ENCODE data around the gene EXPH5. TPM values are rescaled to one million over a fixed set of nuclear protein-coding genes. Genes with fewer than 3 reads are reported as not detected.
"Not testable (repeated sequence)": the region's sequence is repeated elsewhere in the genome, so short reads cannot be mapped to it uniquely, and the experiment has no call there.

EXPH5 gene, protein sequence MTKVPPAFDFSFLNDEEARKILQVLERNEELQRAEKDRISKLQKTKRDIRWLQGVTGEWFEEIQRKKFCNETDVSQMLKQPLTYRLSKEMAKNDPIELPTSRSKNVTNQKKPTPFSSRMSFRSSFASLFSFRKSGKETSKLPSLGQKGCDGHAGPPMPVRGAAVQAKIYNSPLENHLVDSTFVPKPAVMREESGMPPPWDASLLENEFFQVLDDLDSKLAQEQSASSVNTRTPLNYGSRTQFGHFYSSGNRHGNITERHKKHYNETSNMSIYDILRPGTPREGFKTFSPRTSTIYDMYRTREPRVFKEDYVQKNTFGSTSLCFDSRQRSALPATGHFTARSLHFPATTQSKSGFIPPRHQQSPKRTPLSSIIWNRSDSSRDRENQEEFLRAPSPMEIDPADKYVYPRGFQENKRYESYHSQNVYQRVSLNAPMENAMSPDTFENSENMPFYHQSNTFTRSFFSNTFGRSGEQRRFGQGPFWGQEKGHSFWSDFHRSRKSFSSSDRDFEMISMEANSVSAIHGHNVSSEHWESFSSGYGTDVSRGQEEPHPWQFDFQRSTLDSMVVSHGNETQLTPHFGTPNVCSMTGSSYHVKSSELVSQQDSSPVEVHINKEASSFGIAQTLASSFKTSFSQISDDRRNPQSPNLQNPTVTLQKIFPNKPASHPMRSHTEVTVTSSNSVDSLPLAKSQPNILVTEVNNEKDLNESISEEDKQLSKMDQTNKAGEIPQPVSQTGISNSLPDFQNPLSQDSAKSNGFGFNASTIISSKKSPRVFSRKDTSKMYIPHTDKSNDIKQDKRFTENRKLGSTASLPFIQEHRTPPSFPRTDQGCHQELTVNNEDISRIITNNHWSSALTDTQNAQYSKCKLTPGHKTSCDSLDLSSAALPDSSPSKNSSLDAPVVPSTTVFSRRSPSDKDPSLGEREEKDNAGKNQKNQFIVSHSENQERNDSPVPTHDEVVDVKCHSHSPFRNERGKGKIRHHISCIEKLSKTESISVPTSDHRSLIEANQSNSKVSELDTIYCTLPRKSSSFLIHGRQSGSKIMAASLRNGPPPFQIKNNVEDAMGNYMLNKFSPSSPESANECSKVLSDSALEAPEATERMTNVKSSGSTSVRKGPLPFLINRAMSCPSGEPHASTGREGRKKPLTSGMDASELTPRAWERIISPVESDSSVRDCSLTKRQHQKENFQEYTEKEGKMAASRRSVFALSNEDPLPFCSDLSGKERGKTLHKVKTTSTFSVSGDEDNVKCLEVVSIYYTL (N-terminal part only)
- polyA plus RNA-seq: 1.1 TPM
- long read RNA-seq, donor 1: 0 reads
- long read RNA-seq, donor 2: 0 reads
- long read RNA-seq, donor 3: 0 reads
- long read RNA-seq, donor 4: 0 reads
- long read RNA-seq, donor 5: 0 reads
- long read RNA-seq, donor 6: 0 reads
- long read RNA-seq, donor 7: 0 reads
- long read RNA-seq, donor 8, full-length matches to known transcripts: 1 of 1 reads
- long read RNA-seq, donor 8, partial matches to known transcripts: 0 of 1 reads
- long read RNA-seq, donor 8, other reads (novel, unspliced or antisense): 0 of 1 reads
- long read RNA-seq, donor 9: 0 reads
- long read RNA-seq, donor 10: 0 reads
- long read RNA-seq, donor 11, full-length matches to known transcripts: 1 of 1 reads
- long read RNA-seq, donor 11, partial matches to known transcripts: 0 of 1 reads
- long read RNA-seq, donor 11, other reads (novel, unspliced or antisense): 0 of 1 reads

DNA sequence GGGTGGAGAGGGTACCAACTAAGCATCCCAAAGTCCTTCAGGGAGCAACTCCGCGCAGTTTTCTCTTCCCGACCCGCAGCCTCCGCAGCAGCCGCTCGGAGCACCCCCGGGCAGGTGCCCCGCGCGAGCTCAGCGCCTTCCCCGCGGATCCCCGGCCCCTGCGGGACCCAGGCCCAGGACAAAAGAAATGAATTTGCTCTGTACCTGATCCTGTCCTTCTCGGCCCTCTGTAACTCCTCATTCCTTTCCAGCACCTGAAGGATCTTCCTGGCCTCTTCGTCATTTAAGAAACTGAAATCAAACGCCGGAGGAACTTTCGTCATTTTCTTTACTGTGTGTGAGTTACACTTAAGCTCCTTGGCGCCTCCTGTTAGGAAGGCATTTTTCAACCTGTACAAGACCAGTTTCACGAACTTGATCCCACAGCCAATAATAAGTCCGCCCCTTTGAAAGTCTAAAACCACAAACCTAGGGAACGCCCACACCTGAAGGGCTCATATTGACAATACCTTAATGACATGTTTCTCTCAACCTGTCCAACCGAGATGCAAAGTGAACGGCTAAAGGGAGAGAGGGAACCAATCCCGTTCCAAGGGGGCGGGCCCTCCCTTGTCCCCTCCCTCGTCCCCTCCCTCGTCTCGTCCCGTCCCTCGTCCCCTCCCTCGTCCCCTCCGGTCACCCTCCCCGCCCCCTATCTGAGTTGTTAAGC lies at the start of gene EXPH5:
EXPH5 (minus strand) TSS at position 555 of the 709 bp plus-strand sequence; CDS start at position 323, 232 bp downstream.
- Histone ChIP-seq H3K36me3 (ENCODE audit: control insufficient read depth, insufficient read depth, low read length) (no peaks in the 10 kb centered on the region), H3K27me3 (ENCODE audit: control insufficient read depth, insufficient read depth, low read length) (peaks cover 13% of the 10 kb centered on the region), H3K4me3 (ENCODE audit: low read length) (peak within 1 kb of the TSS; percentile 64), H3K4me1 (ENCODE audit: control insufficient read depth, insufficient read depth, low read length) (peaks cover 2% of the 10 kb centered on the region), H3K27ac (ENCODE audit: low read length) (peak within 1 kb of the TSS; percentile 72), H3K9me3 (ENCODE audit: control insufficient read depth, low read depth, low read length) (no peaks in the 10 kb centered on the region)
- peak; percentile 91 to 97 for DNase-seq
- WGBS (ENCODE audit: insufficient coverage, low lambda C conversion rate): 0% methylated on average over 1 of the region's 37 CpGs

GRCh38 chr11:108641752-108642151 lies 48.2 kb upstream of the EXPH5 start:
- H3K4me3 ChIP-seq (ENCODE audit: low read length); H3K9me3 ChIP-seq (ENCODE audit: control insufficient read depth, low read depth, low read length); H3K4me1 ChIP-seq (ENCODE audit: control insufficient read depth, insufficient read depth, low read length); H3K27ac ChIP-seq (ENCODE audit: low read length); DNase-seq; H3K36me3 ChIP-seq (ENCODE audit: control insufficient read depth, insufficient read depth, low read length): not testable (repeated sequence)
- no CpG with 5 or more reads among the region's 1 CpG for WGBS (ENCODE audit: insufficient coverage, low lambda C conversion rate)
- peaks cover 17% of the 10 kb centered on the region for H3K27me3 ChIP-seq (ENCODE audit: control insufficient read depth, insufficient read depth, low read length)

- H3K27ac ChIP-seq (ENCODE audit: low read length): no peak overlapping the region
- H3K4me1 ChIP-seq (ENCODE audit: control insufficient read depth, insufficient read depth, low read length): no peaks in the 10 kb centered on the region
- no CpG with 5 or more reads among the region's 1 CpG for WGBS (ENCODE audit: insufficient coverage, low lambda C conversion rate)
- H3K36me3 ChIP-seq (ENCODE audit: control insufficient read depth, insufficient read depth, low read length): no peaks in the 10 kb centered on the region
- peaks cover 34% of the 10 kb centered on the region for H3K27me3 ChIP-seq (ENCODE audit: control insufficient read depth, insufficient read depth, low read length)
- no peak for DNase-seq
- H3K4me3 ChIP-seq (ENCODE audit: low read length): no peak overlapping the region
- no peaks in the 10 kb centered on the region for H3K9me3 ChIP-seq (ENCODE audit: control insufficient read depth, low read depth, low read length)
Measured at GRCh38 chr11:108639146-108639545, 45.6 kb upstream of the EXPH5 start.

GRCh38 chr11:108636222-108636621 lies 42.7 kb upstream of the EXPH5 start:
- no peaks in the 10 kb centered on the region for H3K9me3 ChIP-seq (ENCODE audit: control insufficient read depth, low read depth, low read length)
- no peak for DNase-seq
- H3K27ac ChIP-seq (ENCODE audit: low read length): no peak overlapping the region
- no peaks in the 10 kb centered on the region for H3K4me1 ChIP-seq (ENCODE audit: control insufficient read depth, insufficient read depth, low read length)
- H3K36me3 ChIP-seq (ENCODE audit: control insufficient read depth, insufficient read depth, low read length): no peaks in the 10 kb centered on the region
- no CpG with 5 or more reads among the region's 2 CpGs for WGBS (ENCODE audit: insufficient coverage, low lambda C conversion rate)
- peaks cover 50% of the 10 kb centered on the region for H3K27me3 ChIP-seq (ENCODE audit: control insufficient read depth, insufficient read depth, low read length)
- no peak overlapping the region for H3K4me3 ChIP-seq (ENCODE audit: low read length)

DNA sequence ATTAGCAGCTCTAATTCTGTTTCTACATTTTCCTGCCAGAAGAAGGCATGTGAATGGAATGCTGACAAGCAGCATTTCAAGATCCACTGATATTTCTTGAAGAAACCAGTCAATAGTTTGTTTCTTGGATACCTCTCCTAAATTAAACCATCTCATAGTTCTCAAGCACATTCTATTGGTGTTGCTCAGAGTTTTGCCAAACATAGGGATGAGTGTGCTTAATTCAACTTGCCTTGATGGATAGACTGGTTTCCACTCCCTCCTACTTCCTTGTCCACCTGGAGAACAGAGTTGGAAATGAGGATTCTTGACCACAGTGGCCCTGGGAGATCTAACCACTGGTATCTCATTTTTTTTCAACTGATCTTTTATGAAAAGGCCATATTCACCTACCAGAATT lies 41.5 kb upstream of the EXPH5 start:
- Histone ChIP-seq H3K4me3 (ENCODE audit: low read length) (no peak overlapping the region), H3K27ac (ENCODE audit: low read length) (no peak overlapping the region), H3K36me3 (ENCODE audit: control insufficient read depth, insufficient read depth, low read length) (no peaks in the 10 kb centered on the region), H3K9me3 (ENCODE audit: control insufficient read depth, low read depth, low read length) (no peaks in the 10 kb centered on the region), H3K4me1 (ENCODE audit: control insufficient read depth, insufficient read depth, low read length) (no peaks in the 10 kb centered on the region), H3K27me3 (ENCODE audit: control insufficient read depth, insufficient read depth, low read length) (peaks cover 50% of the 10 kb centered on the region)
- DNase-seq: no peak

GRCh38 chr11:108632041-108632704 lies 38.6 kb upstream of the EXPH5 start:
- WGBS (ENCODE audit: insufficient coverage, low lambda C conversion rate): 88% methylated on average over 1 of the region's 2 CpGs
- H3K27ac ChIP-seq (ENCODE audit: low read length): no peak overlapping the region
- no peaks in the 10 kb centered on the region for H3K36me3 ChIP-seq (ENCODE audit: control insufficient read depth, insufficient read depth, low read length)
- peaks cover 56% of the 10 kb centered on the region for H3K27me3 ChIP-seq (ENCODE audit: control insufficient read depth, insufficient read depth, low read length)
- H3K4me3 ChIP-seq (ENCODE audit: low read length): no peak overlapping the region
- H3K9me3 ChIP-seq (ENCODE audit: control insufficient read depth, low read depth, low read length): peaks cover 17% of the 10 kb centered on the region
- no peak for DNase-seq
- H3K4me1 ChIP-seq (ENCODE audit: control insufficient read depth, insufficient read depth, low read length): no peaks in the 10 kb centered on the region

DNA sequence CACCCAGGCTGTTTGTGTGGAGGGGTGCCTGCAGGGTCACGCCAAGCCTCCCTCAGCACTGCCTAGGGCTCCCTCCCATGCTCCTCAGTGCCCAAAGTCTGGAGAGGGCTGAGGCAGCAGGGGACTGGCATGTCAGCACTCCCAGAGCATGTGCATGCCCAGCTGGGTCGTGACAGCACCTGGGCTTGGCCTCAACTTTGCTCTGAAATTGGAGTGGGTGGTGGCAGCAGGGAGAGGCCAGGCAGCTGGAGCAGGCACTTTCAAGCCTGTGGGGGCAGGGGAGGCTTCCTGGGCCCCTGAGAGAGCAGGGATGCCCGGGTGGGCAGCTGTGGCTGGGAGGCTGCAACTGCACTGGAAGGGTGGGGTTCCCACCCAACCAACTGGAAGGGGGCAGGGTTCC lies 35.7 kb upstream of the EXPH5 start:
- Histone ChIP-seq H3K4me1 (ENCODE audit: control insufficient read depth, insufficient read depth, low read length) (no peaks in the 10 kb centered on the region), H3K36me3 (ENCODE audit: control insufficient read depth, insufficient read depth, low read length) (no peaks in the 10 kb centered on the region), H3K27me3 (ENCODE audit: control insufficient read depth, insufficient read depth, low read length) (peaks cover 60% of the 10 kb centered on the region), H3K4me3 (ENCODE audit: low read length) (no peak overlapping the region), H3K27ac (ENCODE audit: low read length) (no peak overlapping the region), H3K9me3 (ENCODE audit: control insufficient read depth, low read depth, low read length) (peaks cover 17% of the 10 kb centered on the region)
- DNase-seq: no peak
- WGBS (ENCODE audit: insufficient coverage, low lambda C conversion rate): no CpG with 5 or more reads among the region's 3 CpGs

GRCh38 chr11:108628812-108629211 lies 35.2 kb upstream of the EXPH5 start:
- DNase-seq: no peak
- Histone ChIP-seq H3K27ac (ENCODE audit: low read length) (no peak overlapping the region), H3K36me3 (ENCODE audit: control insufficient read depth, insufficient read depth, low read length) (no peaks in the 10 kb centered on the region), H3K4me3 (ENCODE audit: low read length) (no peak overlapping the region), H3K9me3 (ENCODE audit: control insufficient read depth, low read depth, low read length) (peaks cover 17% of the 10 kb centered on the region), H3K27me3 (ENCODE audit: control insufficient read depth, insufficient read depth, low read length) (peaks cover 61% of the 10 kb centered on the region), H3K4me1 (ENCODE audit: control insufficient read depth, insufficient read depth, low read length) (no peaks in the 10 kb centered on the region)
- WGBS (ENCODE audit: insufficient coverage, low lambda C conversion rate): no CpG with 5 or more reads among the region's 2 CpGs

DNA sequence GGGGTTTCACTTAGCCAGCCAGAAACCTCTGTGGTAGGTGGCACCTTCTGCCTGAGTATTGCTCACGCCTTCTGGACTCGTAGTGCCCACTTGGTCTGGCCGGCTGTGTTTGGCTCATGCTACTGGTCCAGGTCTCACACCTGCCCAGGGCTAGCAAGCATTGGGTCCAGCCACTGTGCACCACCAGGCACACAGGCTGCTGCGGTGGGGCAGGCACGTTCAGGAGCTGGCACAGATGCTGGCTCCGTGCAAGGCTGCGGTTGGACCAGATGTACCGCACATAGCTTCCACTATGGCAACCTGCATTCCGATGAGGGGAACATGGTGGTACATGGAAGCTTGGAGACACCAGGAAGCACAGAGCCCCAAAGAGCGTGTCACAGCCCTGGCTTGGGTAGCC lies 34.8 kb upstream of the EXPH5 start:
- Histone ChIP-seq H3K4me1 (ENCODE audit: control insufficient read depth, insufficient read depth, low read length) (no peaks in the 10 kb centered on the region), H3K36me3 (ENCODE audit: control insufficient read depth, insufficient read depth, low read length) (no peaks in the 10 kb centered on the region), H3K4me3 (ENCODE audit: low read length) (no peak overlapping the region), H3K27me3 (ENCODE audit: control insufficient read depth, insufficient read depth, low read length) (peaks cover 63% of the 10 kb centered on the region), H3K27ac (ENCODE audit: low read length) (no peak overlapping the region), H3K9me3 (ENCODE audit: control insufficient read depth, low read depth, low read length) (peaks cover 17% of the 10 kb centered on the region)
- no CpG with 5 or more reads among the region's 10 CpGs for WGBS (ENCODE audit: insufficient coverage, low lambda C conversion rate)
- DNase-seq: no peak

All from large intestine (tissue), 12 donors.